Duodenal mucosa (tissue), 2 donors: ENCODE measurements around the gene CCSER1.
"Not testable (repeated sequence)": the region's sequence is repeated elsewhere in the genome, so short reads cannot be mapped to it uniquely, and the experiment has no call there.

Experiments used
- H3K27ac ChIP-seq: one replicate; pipeline ENCODE4 v1.7.0; 2013; ENCODE audit warnings: low read depth, low read length
- H3K27me3 ChIP-seq, 2 donors: one replicate each; pipeline ENCODE4 v1.7.0; 2013; ENCODE audit warnings: low read length in 2 of 2, control low read depth in 1 of 2; ENCODE audit not compliant: insufficient read depth in 2 of 2, control insufficient read depth in 1 of 2
- H3K36me3 ChIP-seq, 2 donors: one replicate each; pipeline ENCODE4 v1.7.0; 2013; ENCODE audit warnings: low read length in 2 of 2, control low read depth in 1 of 2; ENCODE audit not compliant: insufficient read depth in 2 of 2, control insufficient read depth in 1 of 2
- H3K4me1 ChIP-seq, 2 donors: one replicate each; pipeline ENCODE4 v1.7.0; 2013; ENCODE audit warnings: low read length in 2 of 2, control low read depth in 1 of 2; ENCODE audit not compliant: insufficient read depth in 2 of 2, control insufficient read depth in 1 of 2
- H3K4me3 ChIP-seq, 2 donors: one replicate each; pipeline ENCODE4 v1.7.0; 2013; ENCODE audit warnings: low read length in 2 of 2, low read depth in 1 of 2
- H3K9ac ChIP-seq, 2 donors: one replicate each; pipeline ENCODE4 v1.7.0; 2013; ENCODE audit warnings: low read length in 2 of 2, low read depth in 1 of 2
- H3K9me3 ChIP-seq, 2 donors: one replicate each; pipeline ENCODE4 v1.7.0; 2013; ENCODE audit warnings: low read length in 2 of 2, control low read depth in 1 of 2; ENCODE audit not compliant: control insufficient read depth in 1 of 2

CCSER1 gene

DNA sequence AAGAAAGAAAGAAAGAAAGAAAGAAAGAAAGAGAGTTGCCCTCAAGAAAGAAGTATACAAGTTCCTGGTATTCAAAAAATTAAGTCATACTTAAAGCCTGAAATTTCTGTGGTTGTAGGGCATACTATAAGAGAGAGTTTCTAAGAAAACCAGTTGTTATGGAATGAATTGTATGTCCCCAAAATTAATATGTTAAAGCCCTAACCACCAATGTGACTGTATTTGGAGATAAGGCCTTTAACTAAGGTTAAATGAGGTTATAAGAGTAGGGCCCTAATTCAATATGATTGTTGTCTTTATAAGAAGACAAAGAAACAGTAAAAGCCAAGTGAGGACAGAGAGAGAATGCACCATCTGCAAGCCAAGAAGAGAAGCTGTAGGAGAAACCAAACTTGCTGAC lies 521.1 kb downstream of the CCSER1 start:
- no peak overlapping the region for H3K9ac ChIP-seq
- H3K36me3 ChIP-seq, result no peaks in the 10 kb centered on the region
- no peaks in the 10 kb centered on the region for H3K4me1 ChIP-seq
- no peak overlapping the region for H3K27ac ChIP-seq
- H3K4me3 ChIP-seq, result no peak overlapping the region
- H3K27me3 ChIP-seq, result no peaks in the 10 kb centered on the region
- no peaks in the 10 kb centered on the region for H3K9me3 ChIP-seq

DNA sequence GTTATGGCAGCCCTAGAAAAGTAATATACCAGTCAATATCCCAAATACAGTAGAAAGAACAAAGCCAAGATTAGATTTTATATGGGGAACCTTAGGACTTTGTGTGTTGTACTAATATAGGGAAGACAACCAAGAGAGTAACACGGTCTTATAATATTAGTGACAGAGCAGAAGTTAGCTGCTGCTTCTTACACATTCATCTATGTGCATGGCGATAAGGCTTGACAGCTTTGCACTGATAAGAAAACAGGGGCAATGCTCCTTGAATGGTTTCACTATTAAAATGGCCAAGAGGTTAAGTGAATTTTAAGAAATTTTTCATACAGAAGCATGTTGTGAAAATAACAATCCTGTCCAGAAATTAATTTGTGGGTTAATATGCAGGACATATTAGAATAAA lies 521.6 kb downstream of the CCSER1 start:
- H3K9ac ChIP-seq, result no peak overlapping the region
- no peaks in the 10 kb centered on the region for H3K4me1 ChIP-seq
- H3K27ac ChIP-seq, result no peak overlapping the region
- no peaks in the 10 kb centered on the region for H3K27me3 ChIP-seq
- H3K9me3 ChIP-seq, result no peaks in the 10 kb centered on the region
- no peak overlapping the region for H3K4me3 ChIP-seq
- no peaks in the 10 kb centered on the region for H3K36me3 ChIP-seq

DNA sequence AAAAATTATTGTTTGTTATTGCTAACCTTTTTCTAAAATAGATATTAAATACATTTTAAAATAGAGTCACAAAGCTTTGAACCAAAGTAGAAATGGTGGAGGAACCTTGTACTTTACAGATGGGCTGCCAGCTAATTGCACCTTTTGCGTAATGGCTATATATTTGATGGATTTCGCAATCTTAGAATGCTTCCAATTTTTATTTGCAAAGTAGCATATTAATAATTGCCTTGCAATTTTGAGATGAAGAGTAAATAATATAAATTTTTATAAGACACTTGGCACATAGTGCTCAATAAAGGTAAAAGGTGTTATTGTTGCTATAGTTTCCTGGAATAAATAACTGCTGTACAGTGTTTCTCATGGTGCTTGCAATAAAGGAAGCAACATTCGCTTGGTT lies 533.5 kb downstream of the CCSER1 start:
- no peaks in the 10 kb centered on the region for H3K9me3 ChIP-seq
- H3K27me3 ChIP-seq, result no peaks in the 10 kb centered on the region
- H3K4me1 ChIP-seq, result peaks cover 0 to 3% of the 10 kb centered on the region in 2 donors
- H3K9ac ChIP-seq, result no peak overlapping the region
- no peak overlapping the region for H3K4me3 ChIP-seq
- H3K27ac ChIP-seq, result no peak overlapping the region
- H3K36me3 ChIP-seq, result no peaks in the 10 kb centered on the region

DNA sequence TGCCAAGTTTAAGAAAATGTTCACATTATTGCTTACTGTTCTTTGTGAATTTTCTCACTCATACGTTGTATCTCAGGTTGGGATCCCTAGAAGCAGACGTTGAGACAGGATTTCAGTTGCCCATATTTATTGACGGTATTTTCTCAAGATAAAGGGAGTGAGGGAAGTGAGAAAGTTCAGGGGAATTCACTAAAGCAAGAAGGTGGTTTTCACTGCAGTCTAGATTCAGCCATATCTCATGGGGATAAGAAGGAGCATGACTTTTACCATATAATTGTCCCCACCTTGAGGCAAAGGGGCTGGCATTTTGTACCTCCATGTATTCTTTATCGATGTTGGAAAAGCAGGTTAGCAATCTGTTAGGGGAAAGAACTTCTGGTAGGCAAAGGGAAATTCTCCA lies 543.0 kb downstream of the CCSER1 start:
- Histone ChIP-seq H3K27ac (no peak overlapping the region), H3K9ac (no peak overlapping the region), H3K27me3 (no peaks in the 10 kb centered on the region), H3K4me1 (no peaks in the 10 kb centered on the region), H3K4me3 (no peak overlapping the region), H3K36me3 (no peaks in the 10 kb centered on the region), H3K9me3 (no peaks in the 10 kb centered on the region)

DNA sequence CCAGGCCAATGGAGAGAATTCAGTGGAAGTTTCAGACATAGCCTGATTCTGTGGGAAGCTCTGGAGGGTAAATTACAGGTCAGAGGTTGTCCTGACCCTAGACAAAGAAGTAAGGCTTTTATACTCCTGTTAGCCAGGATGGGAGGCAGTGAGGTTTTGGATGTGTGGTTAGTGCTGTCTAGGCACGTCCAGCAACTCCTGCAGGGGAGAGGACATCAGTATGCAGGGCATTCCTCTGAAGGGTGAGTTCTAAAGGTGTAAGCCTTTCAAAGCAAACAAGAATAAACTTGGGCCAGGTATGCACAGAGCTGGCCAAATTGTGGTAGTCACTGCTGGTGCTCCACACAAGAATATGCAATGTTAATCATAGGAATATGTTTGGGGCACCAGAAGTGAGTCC lies 562.5 kb downstream of the CCSER1 start:
- Histone ChIP-seq H3K4me1 (no peaks in the 10 kb centered on the region), H3K27ac (no peak overlapping the region), H3K9me3 (no peaks in the 10 kb centered on the region), H3K4me3 (no peak overlapping the region), H3K27me3 (no peaks in the 10 kb centered on the region), H3K36me3 (no peaks in the 10 kb centered on the region), H3K9ac (no peak overlapping the region)

DNA sequence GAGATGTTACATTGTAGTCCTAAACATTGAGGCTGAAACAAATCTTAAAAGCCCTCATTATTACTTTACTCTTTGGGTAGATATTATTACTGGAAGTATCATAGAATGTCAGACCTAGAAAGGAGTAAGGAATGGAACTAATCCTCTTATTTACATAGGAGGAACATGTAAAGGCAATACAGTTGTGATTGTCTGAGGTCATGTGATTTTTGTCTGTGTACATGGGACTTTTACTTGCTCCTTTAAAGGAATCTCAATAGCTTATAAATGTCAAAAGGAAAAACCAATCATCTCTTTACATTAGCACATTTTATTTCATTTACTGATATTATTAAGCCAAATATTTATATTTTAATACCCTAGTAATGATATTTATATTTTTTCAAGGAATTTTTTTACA lies 568.2 kb downstream of the CCSER1 start:
- H3K4me1 ChIP-seq, result no peaks in the 10 kb centered on the region
- no peaks in the 10 kb centered on the region for H3K27me3 ChIP-seq
- no peaks in the 10 kb centered on the region for H3K36me3 ChIP-seq
- H3K4me3 ChIP-seq, result no peak overlapping the region
- H3K9me3 ChIP-seq, result peaks cover 0 to 2% of the 10 kb centered on the region in 2 donors
- H3K9ac ChIP-seq, result no peak overlapping the region
- no peak overlapping the region for H3K27ac ChIP-seq

DNA sequence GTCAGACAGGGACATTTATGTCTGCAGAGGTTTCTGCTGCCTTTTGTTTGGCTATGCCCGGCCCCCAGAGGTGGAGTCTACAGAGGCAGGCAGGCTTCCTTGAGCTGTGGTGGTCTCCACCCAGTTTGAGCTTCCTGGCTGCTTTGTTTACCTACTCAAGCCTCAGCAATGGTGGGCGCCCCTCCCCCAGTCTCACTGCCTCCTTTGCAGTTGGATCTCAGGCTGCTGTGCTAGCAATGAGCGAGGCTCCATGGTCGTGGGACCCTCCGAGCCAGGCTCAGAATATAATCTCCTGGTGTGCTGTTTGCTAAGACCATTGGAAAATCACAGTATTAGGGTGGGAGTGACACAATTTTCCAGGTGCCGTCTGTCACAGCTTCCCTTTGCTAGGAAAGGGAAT lies 578.3 kb downstream of the CCSER1 start:
- not testable (repeated sequence) for H3K4me3 ChIP-seq, H3K27me3 ChIP-seq, H3K4me1 ChIP-seq, H3K9ac ChIP-seq, H3K9me3 ChIP-seq, H3K27ac ChIP-seq, H3K36me3 ChIP-seq

DNA sequence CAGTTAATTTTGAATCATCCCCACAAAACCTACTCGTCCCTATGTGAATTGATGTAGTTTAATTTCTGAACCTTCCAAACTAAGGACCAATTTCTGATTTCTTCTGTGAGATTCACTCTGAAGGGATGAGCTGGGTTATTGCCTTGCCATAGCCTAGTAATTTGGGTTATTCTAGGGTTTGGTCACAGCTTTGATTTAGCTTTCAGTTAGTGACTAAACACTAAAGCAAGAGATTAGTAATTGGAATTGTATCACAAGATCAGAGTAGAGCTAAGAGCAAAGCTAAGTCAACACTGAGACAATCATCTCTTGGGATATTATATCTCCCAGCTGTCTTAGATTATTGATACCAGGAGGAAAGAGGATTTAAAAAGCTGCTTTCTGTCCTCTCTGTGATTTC lies 588.0 kb downstream of the CCSER1 start:
- Histone ChIP-seq H3K36me3 (no peaks in the 10 kb centered on the region), H3K9ac (no peak overlapping the region), H3K27ac (no peak overlapping the region), H3K27me3 (no peaks in the 10 kb centered on the region), H3K4me3 (no peak overlapping the region), H3K4me1 (no peaks in the 10 kb centered on the region), H3K9me3 (no peaks in the 10 kb centered on the region)

DNA sequence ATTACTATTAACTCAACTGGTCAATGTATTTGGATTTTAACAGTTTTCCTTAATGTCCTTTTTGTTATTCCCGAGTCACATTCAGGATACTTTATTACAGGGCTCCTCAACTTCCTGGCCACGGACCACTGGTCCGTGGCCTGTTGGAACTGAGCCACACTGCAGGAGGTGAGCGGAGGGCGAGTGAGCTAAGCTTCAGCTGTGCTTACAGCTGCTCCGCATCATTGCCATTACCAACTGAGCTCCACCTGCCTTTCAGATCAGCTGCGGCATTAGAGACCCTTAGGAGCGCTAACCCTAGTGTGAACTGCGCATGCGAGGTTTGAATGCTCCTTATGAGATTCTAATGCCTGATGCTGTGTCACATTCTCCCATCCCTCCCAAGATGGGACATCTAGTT lies 591.7 kb downstream of the CCSER1 start:
- H3K27ac ChIP-seq, result no peak overlapping the region
- H3K36me3 ChIP-seq, result no peaks in the 10 kb centered on the region
- no peaks in the 10 kb centered on the region for H3K9me3 ChIP-seq
- H3K4me3 ChIP-seq, result no peak overlapping the region
- H3K27me3 ChIP-seq, result no peaks in the 10 kb centered on the region
- H3K4me1 ChIP-seq, result no peaks in the 10 kb centered on the region
- no peak overlapping the region for H3K9ac ChIP-seq

DNA sequence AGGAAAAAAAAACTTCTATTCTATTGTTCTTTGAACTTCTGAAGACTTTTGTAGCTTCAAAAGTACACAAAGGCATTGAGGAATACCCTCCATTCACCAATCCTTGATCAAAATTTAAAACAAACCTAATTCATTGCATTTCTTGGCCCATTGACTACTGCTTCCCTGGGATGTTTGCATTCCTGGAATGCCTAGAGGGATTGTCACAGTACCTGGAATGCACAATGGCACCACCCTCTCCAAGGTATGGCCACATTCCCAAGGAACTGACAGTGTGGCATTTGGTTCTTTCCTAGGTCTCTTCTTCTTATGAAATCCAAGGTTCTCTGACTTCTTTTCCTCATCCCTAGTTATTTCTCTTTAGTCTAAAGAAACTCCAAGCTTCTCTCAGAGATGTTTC lies 600.7 kb downstream of the CCSER1 start:
- Histone ChIP-seq H3K4me1 (no peaks in the 10 kb centered on the region), H3K36me3 (no peaks in the 10 kb centered on the region), H3K9me3 (no peaks in the 10 kb centered on the region), H3K27me3 (no peaks in the 10 kb centered on the region), H3K9ac (no peak overlapping the region), H3K27ac (no peak overlapping the region), H3K4me3 (no peak overlapping the region)

DNA sequence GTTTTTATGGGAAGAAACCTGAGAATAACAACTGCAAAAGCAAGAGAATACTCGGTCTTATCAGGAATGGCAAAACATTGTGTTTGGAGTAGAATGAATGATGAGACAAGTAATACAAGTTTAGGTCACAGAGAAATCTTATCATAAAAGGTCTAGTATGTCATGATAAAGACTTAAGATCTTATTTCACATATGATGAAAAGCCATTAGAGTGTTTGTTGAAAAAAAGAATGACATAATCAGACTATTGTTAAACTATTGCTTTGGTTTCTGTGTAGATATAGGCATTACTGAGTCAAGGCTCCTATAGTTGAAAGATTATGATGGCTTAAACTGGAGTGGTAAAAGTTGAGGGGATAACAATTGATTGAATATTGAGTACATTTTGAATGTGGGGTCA lies 603.6 kb downstream of the CCSER1 start:
- Histone ChIP-seq H3K36me3 (no peaks in the 10 kb centered on the region), H3K27me3 (no peaks in the 10 kb centered on the region), H3K9me3 (no peaks in the 10 kb centered on the region), H3K4me3 (no peak overlapping the region), H3K9ac (no peak overlapping the region), H3K4me1 (no peaks in the 10 kb centered on the region), H3K27ac (no peak overlapping the region)
